Sigmoid colon (tissue), 7 donors: ENCODE measurements around the gene GAL3ST2. TPM values are rescaled to one million over a fixed set of nuclear protein-coding genes. Genes with fewer than 3 reads are reported as not detected.

Experiments
- DNase-seq: peaks from one replicate; pipeline ENCODE4 v3.0.0-alpha.2; 2019
- H3K27ac ChIP-seq, 4 donors: fragments of 200-600 bp; sonication (generic); one replicate each; pipeline ENCODE4 v1.5.1; 2016 to 2019; ENCODE audit warnings: mild to moderate bottlenecking in 1 of 4
- H3K27me3 ChIP-seq, 3 donors: fragments of 200-600 bp; sonication (generic); one replicate each; pipeline ENCODE4 v1.5.1; 2019; ENCODE audit warnings: mild to moderate bottlenecking in 1 of 3
- H3K36me3 ChIP-seq, 4 donors: fragments of 200-600 bp; sonication (generic); one replicate each; pipeline ENCODE4 v1.5.1; 2016 to 2019
- H3K4me1 ChIP-seq, 4 donors: fragments of 200-600 bp; sonication (generic); one replicate each; pipeline ENCODE4 v1.5.1; 2017 to 2019
- H3K4me3 ChIP-seq, 4 donors: fragments of 200-600 bp; sonication (generic); one replicate each; pipeline ENCODE4 v1.5.1; 2017 to 2019; ENCODE audit warnings: mild to moderate bottlenecking in 2 of 4, moderate library complexity in 1 of 4
- H3K9me3 ChIP-seq, 4 donors: fragments of 200-600 bp in 3 of 4; sonication (generic) in 3 of 4; one replicate each; pipeline versions ENCODE4 v1.5.1 to v1.6.1; 2013 to 2019
- EP300 ChIP-seq, 4 donors: sonication (generic); formaldehyde crosslinking; IDR thresholded peaks; one replicate each; pipeline ENCODE4 v1.6.1; 2017; ENCODE audit warnings: antibody characterized with exemption in 4 of 4
- POLR2A ChIP-seq, 2 donors: fragments of 450-650 bp; IDR thresholded peaks; one replicate each; pipeline ENCODE4 v1.6.1; 2016; ENCODE audit warnings: antibody characterized with exemption in 2 of 2, mild to moderate bottlenecking in 2 of 2, moderate library complexity in 2 of 2
- POLR2AphosphoS5 ChIP-seq, 4 donors: sonication (generic); formaldehyde crosslinking; IDR thresholded peaks; one replicate each; pipeline ENCODE4 v1.6.1; 2017; ENCODE audit warnings: antibody characterized with exemption in 4 of 4
- WGBS, 2 donors: extraction: QIAGEN DNeasy Blood & Tissue Kit; methylation state at CpG; one replicate each; pipeline ENCODE4 v1.1.7; 2013; 5-methylcytosine and 5-hydroxymethylcytosine counted together
- intact Hi-C: fragments of 100-400 bp; cut with DNase I; formaldehyde crosslinking; loops from one replicate; pipeline ENCODE4 v1.15.1; 2023
- polyA plus RNA-seq, 3 donors: library from polyadenylated mRNA; stranded (reverse); fragments of 200-250 nt; gene quantifications; one replicate each; pipeline ENCODE4 v1.2.3, GENCODE V29; 2013
- total RNA-seq, 4 donors: library from RNA; depleted of rRNA; stranded (reverse); fragments of >200 nt; gene quantifications; one replicate each; pipeline ENCODE4 v1.1.0, GENCODE V29; 2016
- TF ChIP-seq, protein P1 (sequence below), 4 experiments: fragments of 450-650 bp in 3 of 4; fragments of 200-600 bp in 1 of 4; IDR thresholded peaks; one replicate each; pipeline ENCODE4 v1.5.1; 2016 to 2019; ENCODE audit warnings: antibody characterized with exemption in 4 of 4, mild to moderate bottlenecking in 3 of 4, moderate library complexity in 2 of 4
- donor health status: healthy with polysubstance abuse.
- donor health status: Bipolar disorder and iron deficiency.
- donor health status: healthy.

GAL3ST2 gene
- total and polyA plus RNA-seq, 7 donors: 0.33 to 13.6 (median 3.0) TPM; not detected in 2

DNA sequence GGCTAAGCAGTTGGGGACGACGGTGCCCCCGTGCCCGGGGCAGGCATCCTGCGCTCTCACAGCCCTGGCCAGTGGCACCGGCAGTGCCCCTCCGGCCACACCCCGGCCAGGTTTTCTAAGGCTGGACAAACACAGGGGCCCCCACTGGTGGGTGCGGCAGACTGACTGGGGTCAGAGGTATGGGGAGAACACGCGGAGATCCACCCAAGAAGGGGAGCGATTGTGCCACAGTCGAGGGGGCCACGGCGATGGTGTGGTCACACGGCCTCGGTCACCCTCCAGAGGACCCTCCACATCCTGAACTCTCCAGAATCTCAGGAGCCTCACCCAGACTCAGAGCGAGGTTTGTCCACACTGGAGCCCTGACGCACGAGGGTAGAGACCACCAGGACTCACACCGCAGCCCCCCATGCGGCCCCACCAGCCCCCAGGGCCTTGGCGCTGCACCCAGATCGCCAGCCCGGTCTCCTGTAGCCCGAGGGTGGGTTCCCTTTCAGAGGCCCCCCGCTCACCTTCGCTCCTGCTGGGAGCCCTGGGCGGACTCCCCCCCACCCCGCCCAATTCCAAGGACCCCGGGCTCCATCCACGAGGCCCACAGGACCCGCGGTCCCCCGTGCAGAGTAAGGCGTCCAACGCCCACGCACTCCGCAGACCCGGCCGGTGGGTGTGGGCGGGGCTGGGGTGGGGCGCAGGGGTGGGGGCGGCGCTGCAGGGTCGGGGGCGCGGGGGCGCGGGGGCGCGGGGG lies 66.9 kb downstream of the GAL3ST2 start:
- Histone ChIP-seq H3K4me3 (peak overlapping the region in 3 of 4 donors; percentile 45 to 48 (median 47)), H3K27ac (peak overlapping the region; percentile 48 to 67 (median 59)), H3K9me3 (no peaks in the 10 kb centered on the region), H3K4me1 (peaks cover 0 to 9% (median 7%) of the 10 kb centered on the region in 4 donors), H3K27me3 (no peaks in the 10 kb centered on the region), H3K36me3 (no peaks in the 10 kb centered on the region)
- intact Hi-C loops: no loop called here
- TF ChIP-seq POLR2AphosphoS5 (IDR thresholded peaks at IDR 0.05): no peak
- TF ChIP-seq, protein P1, sequence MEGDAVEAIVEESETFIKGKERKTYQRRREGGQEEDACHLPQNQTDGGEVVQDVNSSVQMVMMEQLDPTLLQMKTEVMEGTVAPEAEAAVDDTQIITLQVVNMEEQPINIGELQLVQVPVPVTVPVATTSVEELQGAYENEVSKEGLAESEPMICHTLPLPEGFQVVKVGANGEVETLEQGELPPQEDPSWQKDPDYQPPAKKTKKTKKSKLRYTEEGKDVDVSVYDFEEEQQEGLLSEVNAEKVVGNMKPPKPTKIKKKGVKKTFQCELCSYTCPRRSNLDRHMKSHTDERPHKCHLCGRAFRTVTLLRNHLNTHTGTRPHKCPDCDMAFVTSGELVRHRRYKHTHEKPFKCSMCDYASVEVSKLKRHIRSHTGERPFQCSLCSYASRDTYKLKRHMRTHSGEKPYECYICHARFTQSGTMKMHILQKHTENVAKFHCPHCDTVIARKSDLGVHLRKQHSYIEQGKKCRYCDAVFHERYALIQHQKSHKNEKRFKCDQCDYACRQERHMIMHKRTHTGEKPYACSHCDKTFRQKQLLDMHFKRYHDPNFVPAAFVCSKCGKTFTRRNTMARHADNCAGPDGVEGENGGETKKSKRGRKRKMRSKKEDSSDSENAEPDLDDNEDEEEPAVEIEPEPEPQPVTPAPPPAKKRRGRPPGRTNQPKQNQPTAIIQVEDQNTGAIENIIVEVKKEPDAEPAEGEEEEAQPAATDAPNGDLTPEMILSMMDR (IDR thresholded peaks at IDR 0.05): no peak
- no peak for TF ChIP-seq EP300 (IDR thresholded peaks at IDR 0.05)
- TF ChIP-seq POLR2A (IDR thresholded peaks at IDR 0.05): no peak
- peak; percentile 63 for DNase-seq
- WGBS, 2 donors: 35 to 40% methylated on average over 52 of the region's 52 CpGs

DNA sequence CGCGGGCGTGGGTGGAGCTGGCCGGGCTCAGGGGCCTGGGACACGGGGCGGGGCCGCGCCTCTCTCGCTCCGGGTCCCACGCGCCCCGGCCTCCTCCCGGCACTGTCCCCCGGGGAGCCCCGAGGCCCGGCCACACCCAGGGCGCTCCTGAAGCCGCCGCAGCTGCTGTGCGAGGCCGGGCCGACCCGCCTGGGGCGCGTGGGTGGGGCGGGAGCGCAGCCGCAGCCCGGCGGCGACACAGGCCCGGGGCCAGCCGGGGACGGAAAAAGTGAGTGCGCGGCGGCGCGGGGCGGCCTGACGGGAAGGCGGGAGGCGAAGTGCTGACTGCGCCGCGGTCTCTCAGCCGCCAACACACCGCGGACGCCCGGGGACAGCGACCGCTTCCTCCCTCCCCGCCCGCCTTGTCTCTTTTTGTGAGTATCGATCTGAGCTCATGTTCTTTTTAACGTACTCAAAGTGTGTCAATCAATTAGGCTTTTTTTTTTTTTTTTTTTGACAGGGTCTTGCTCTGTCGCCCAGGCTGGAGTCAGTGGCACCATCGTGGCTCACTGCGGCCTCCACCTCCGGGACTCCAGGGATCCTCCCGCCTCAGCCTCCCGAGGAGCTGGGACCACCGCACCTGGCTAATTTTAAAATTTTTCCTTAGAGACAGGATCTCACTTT lies 67.6 kb downstream of the GAL3ST2 start:
- no peaks in the 10 kb centered on the region for H3K36me3 ChIP-seq
- intact Hi-C loops: no loop called here
- no peaks in the 10 kb centered on the region for H3K27me3 ChIP-seq
- peak overlapping the region; percentile 48 to 67 (median 59) for H3K27ac ChIP-seq
- peak; percentile 89 for DNase-seq
- peak overlapping the region; percentile 10 to 48 (median 46) for H3K4me3 ChIP-seq
- no peaks in the 10 kb centered on the region for H3K9me3 ChIP-seq
- WGBS, 2 donors: 2 to 4% methylated on average over 65 of the region's 65 CpGs
- TF ChIP-seq POLR2A (IDR thresholded peaks at IDR 0.05) (no peak), POLR2AphosphoS5 (IDR thresholded peaks at IDR 0.05) (peak in 2 of 4 donors; percentile 48 to 52), EP300 (IDR thresholded peaks at IDR 0.05) (no peak)
- peaks cover 0 to 9% (median 7%) of the 10 kb centered on the region in 4 donors for H3K4me1 ChIP-seq

DNA sequence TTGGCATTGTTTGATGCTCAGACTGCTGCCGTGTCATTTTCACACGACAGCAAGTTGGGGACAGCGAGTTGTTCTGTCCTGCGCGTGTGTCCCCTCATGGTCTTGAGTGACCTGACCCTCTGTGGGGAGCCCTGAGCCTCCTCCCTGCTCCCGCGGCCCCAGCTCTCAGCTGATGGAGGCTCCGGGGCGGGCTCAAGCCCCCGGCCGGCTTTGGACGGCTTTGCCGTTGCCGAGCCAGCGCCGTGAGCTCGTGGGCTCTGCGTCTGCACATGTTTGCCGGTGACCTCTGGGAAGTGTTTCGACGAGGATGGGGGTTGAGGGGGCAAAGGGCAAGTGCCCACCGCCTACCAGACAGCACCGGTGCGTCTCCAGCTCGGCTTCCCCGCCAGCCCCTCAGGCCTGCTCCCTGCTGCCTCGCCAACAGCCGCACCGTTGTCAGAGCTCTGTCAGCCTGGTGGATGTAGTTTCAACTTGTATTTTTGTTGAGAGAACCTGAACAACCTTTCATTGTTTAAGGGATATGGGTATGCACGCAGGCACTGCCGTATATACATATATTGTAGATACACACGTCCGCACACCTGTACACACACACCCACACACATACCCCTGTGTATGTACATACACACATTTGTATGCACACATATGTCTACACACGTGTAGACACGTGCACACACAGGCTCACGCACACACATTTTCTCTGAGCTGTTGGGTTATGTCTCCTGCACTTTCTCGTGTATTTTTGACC lies 68.4 kb downstream of the GAL3ST2 start:
- peak; percentile 61 for DNase-seq
- no peaks in the 10 kb centered on the region for H3K9me3 ChIP-seq
- intact Hi-C loops: no loop called here
- H3K4me1 ChIP-seq: peaks cover 0 to 9% (median 7%) of the 10 kb centered on the region in 4 donors
- H3K27me3 ChIP-seq: no peaks in the 10 kb centered on the region
- WGBS, 2 donors: 81 to 84% methylated on average over 37 of the region's 37 CpGs
- no peak overlapping the region for H3K27ac ChIP-seq
- H3K36me3 ChIP-seq: no peaks in the 10 kb centered on the region
- peak overlapping the region in 3 of 4 donors; percentile 45 to 48 (median 47) for H3K4me3 ChIP-seq
- TF ChIP-seq POLR2AphosphoS5 (IDR thresholded peaks at IDR 0.05) (no peak), POLR2A (IDR thresholded peaks at IDR 0.05) (no peak), EP300 (IDR thresholded peaks at IDR 0.05) (no peak)
- TF ChIP-seq, protein P1 (IDR thresholded peaks at IDR 0.05): no peak

DNA sequence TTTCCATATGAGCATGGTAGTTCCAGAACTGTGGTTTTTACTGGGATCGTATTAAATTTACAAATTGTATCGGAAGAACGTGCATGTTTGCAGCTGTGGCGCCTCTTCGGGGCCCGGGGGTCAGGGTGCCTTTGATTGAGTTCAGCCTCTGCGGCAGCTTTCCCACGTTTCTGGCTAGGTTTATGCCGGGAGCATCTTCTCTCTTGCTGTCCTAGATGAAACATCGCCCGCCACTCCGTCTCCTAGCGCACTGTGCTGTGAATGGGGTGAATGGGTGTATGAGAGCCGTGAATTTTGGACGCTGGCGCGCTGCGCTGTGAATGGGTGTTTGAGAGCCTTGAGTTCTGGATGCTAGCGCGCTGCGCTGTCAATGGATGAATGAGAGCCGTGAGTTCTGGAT lies 69.8 kb downstream of the GAL3ST2 start:
- Histone ChIP-seq H3K36me3 (no peaks in the 10 kb centered on the region), H3K27me3 (no peaks in the 10 kb centered on the region), H3K4me1 (peaks cover 0 to 9% (median 7%) of the 10 kb centered on the region in 4 donors), H3K9me3 (no peaks in the 10 kb centered on the region), H3K27ac (no peak overlapping the region), H3K4me3 (no peak overlapping the region)
- TF ChIP-seq POLR2A (IDR thresholded peaks at IDR 0.05): no peak
- TF ChIP-seq, protein P1 (IDR thresholded peaks at IDR 0.05): no peak
- no peak for TF ChIP-seq EP300 (IDR thresholded peaks at IDR 0.05)
- no peak for TF ChIP-seq POLR2AphosphoS5 (IDR thresholded peaks at IDR 0.05)
- DNase-seq: peak; percentile 61
- WGBS, 2 donors: 85% methylated on average over 22 of the region's 22 CpGs
- intact Hi-C loops: no loop called here
